H9 (cell line): ENCODE measurements around the gene BHLHA9. TPM values are rescaled to one million over a fixed set of nuclear protein-coding genes. Genes with fewer than 3 reads are reported as not detected.

Experiments used
- DNase-seq: peaks from one replicate; pipeline ENCODE4 v3.0.0-alpha.2; 2017
- H2AFZ ChIP-seq: one replicate; pipeline ENCODE4 v1.6.1; 2013; ENCODE audit warnings: mild to moderate bottlenecking, low read length, control low read depth, moderate library complexity
- H2AK5ac ChIP-seq: 2 replicates; pipeline ENCODE4 v1.6.1; 2013; ENCODE audit warnings: low read length, control low read depth, mixed read lengths; ENCODE audit not compliant: insufficient read length
- H2BK120ac ChIP-seq: one replicate; pipeline ENCODE4 v1.6.1; 2013; ENCODE audit warnings: low read depth, mild to moderate bottlenecking, low read length, control low read depth, inconsistent platforms; ENCODE audit not compliant: poor library complexity, severe bottlenecking
- H2BK12ac ChIP-seq: 2 replicates; pipeline ENCODE4 v1.6.1; 2013; ENCODE audit warnings: low read length, control low read depth, mixed read lengths, low read depth; ENCODE audit not compliant: insufficient read length
- H2BK15ac ChIP-seq: 2 replicates; pipeline ENCODE4 v1.6.1; 2013; ENCODE audit warnings: low read depth, low read length, control low read depth
- H2BK20ac ChIP-seq: one replicate; pipeline ENCODE4 v1.6.1; 2013; ENCODE audit warnings: low read depth, mild to moderate bottlenecking, low read length, control low read depth, inconsistent platforms; ENCODE audit not compliant: poor library complexity, severe bottlenecking
- H2BK5ac ChIP-seq: 2 replicates; pipeline ENCODE4 v1.6.1; 2013; ENCODE audit warnings: low read length, control low read depth, mixed read lengths; ENCODE audit not compliant: insufficient read length
- H3K14ac ChIP-seq: 2 replicates; pipeline ENCODE4 v1.6.1; 2013; ENCODE audit warnings: low read length, control low read depth; ENCODE audit not compliant: insufficient read depth
- H3K18ac ChIP-seq: 2 replicates; pipeline ENCODE4 v1.6.1; 2013; ENCODE audit warnings: low read depth, mild to moderate bottlenecking, mixed read lengths, low read length, control low read depth; ENCODE audit not compliant: insufficient read length
- H3K23ac ChIP-seq: 2 replicates; pipeline ENCODE4 v1.6.1; 2013; ENCODE audit warnings: low read length, control low read depth, mixed read lengths, low read depth; ENCODE audit not compliant: insufficient read length
- H3K23me2 ChIP-seq: 2 replicates; pipeline ENCODE4 v1.6.1; 2013; ENCODE audit warnings: low read depth, mild to moderate bottlenecking, mixed read lengths, low read length, control low read depth; ENCODE audit not compliant: insufficient read length, poor library complexity, severe bottlenecking
- H3K27ac ChIP-seq: 2 replicates; pipeline ENCODE4 v1.5.1; 2013; ENCODE audit warnings: low read length, control low read depth, mixed read lengths, low read depth; ENCODE audit not compliant: insufficient read length
- H3K27me3 ChIP-seq: 2 replicates; pipeline ENCODE4 v1.6.1; 2013; ENCODE audit warnings: low read length, control low read depth, inconsistent platforms; ENCODE audit not compliant: insufficient read depth
- H3K4ac ChIP-seq: 2 replicates; pipeline ENCODE4 v1.6.1; 2013; ENCODE audit warnings: low read depth, mild to moderate bottlenecking, control low read depth, inconsistent platforms, low read length, moderate library complexity
- H3K4me1 ChIP-seq: 2 replicates; pipeline ENCODE4 v1.6.1; 2013; ENCODE audit warnings: low read length, control low read depth, inconsistent platforms; ENCODE audit not compliant: insufficient read depth
- H3K4me2 ChIP-seq: 2 replicates; pipeline ENCODE4 v1.6.1; 2013; ENCODE audit warnings: low read length, control low read depth, mixed read lengths; ENCODE audit not compliant: insufficient read length, insufficient read depth
- H3K56ac ChIP-seq: 2 replicates; pipeline ENCODE4 v1.6.1; 2013; ENCODE audit warnings: low read depth, mild to moderate bottlenecking, mixed read lengths, low read length, control low read depth; ENCODE audit not compliant: insufficient read length
- H3K79me1 ChIP-seq: 2 replicates; pipeline ENCODE4 v1.6.1; 2013; ENCODE audit warnings: low read depth, mild to moderate bottlenecking, moderate library complexity, low read length, control low read depth, inconsistent platforms; ENCODE audit not compliant: insufficient read depth, poor library complexity, severe bottlenecking
- H3K79me2 ChIP-seq: 2 replicates; pipeline ENCODE4 v1.6.1; 2013; ENCODE audit warnings: low read length, control low read depth, inconsistent platforms; ENCODE audit not compliant: insufficient read depth
- H3K9ac ChIP-seq: 2 replicates; pipeline ENCODE4 v1.6.1; 2013; ENCODE audit warnings: low read length, control low read depth, mixed read lengths; ENCODE audit not compliant: insufficient read length; ENCODE audit errors: extremely low read depth
- H3K9me3 ChIP-seq: one replicate; pipeline ENCODE4 v1.6.1; 2013; ENCODE audit warnings: low read depth, low read length, inconsistent platforms; ENCODE audit not compliant: control insufficient read depth
- H3T11ph ChIP-seq: one replicate; pipeline ENCODE4 v1.6.1; 2013; ENCODE audit warnings: mild to moderate bottlenecking, low read length, control low read depth, inconsistent platforms
- H4K20me1 ChIP-seq: one replicate; pipeline ENCODE4 v1.6.1; 2013; ENCODE audit not compliant: control insufficient read depth, insufficient read length, insufficient read depth
- H4K5ac ChIP-seq: 2 replicates; pipeline ENCODE4 v1.6.1; 2013; ENCODE audit warnings: low read depth, mild to moderate bottlenecking, mixed read lengths, low read length, control low read depth; ENCODE audit not compliant: insufficient read length
- H4K8ac ChIP-seq: replicated peaks from 2 replicates; pipeline ENCODE4 v1.6.1; 2013; ENCODE audit warnings: low read length, control low read depth, mixed read lengths, low read depth; ENCODE audit not compliant: insufficient read length
- H4K91ac ChIP-seq: 2 replicates; pipeline ENCODE4 v1.6.1; 2013; ENCODE audit warnings: low read depth, mild to moderate bottlenecking, moderate library complexity, mixed read lengths, low read length, control low read depth; ENCODE audit not compliant: insufficient read length
- H3K27ac Mint-ChIP-seq, 3 experiments: 2 replicates in 2 of 3; 3 replicates in 1 of 3; pipeline ENCODE4 v1.8.0; 2020 to 2021; ENCODE audit warnings: mixed read lengths in 3 of 3, mild to moderate bottlenecking in 1 of 3, moderate library complexity in 1 of 3
- H3K27me3 Mint-ChIP-seq: 2 replicates; pipeline ENCODE4 v1.8.0; 2021; ENCODE audit warnings: low read depth, mild to moderate bottlenecking, moderate library complexity, mixed read lengths
- H3K36me3 Mint-ChIP-seq, 3 experiments: 2 replicates in 2 of 3; 3 replicates in 1 of 3; pipeline ENCODE4 v1.8.0; 2020 to 2021; ENCODE audit warnings: low read depth in 3 of 3, mixed read lengths in 3 of 3; ENCODE audit not compliant: insufficient read depth in 1 of 3
- H3K4me1 Mint-ChIP-seq, 2 experiments: 2 replicates each; pipeline ENCODE4 v1.8.0; 2020; ENCODE audit warnings: mixed read lengths in 2 of 2
- H3K4me3 Mint-ChIP-seq, 2 experiments: 2 replicates in 1 of 2; 3 replicates in 1 of 2; pipeline ENCODE4 v1.8.0; 2020 to 2021; ENCODE audit warnings: mild to moderate bottlenecking in 2 of 2, mixed read lengths in 2 of 2, moderate library complexity in 1 of 2
- H3K9me3 Mint-ChIP-seq, 2 experiments: 2 replicates in 1 of 2; 3 replicates in 1 of 2; pipeline ENCODE4 v1.8.0; 2020; ENCODE audit warnings: mild to moderate bottlenecking in 2 of 2, mixed read lengths in 2 of 2, moderate library complexity in 1 of 2
- WGBS: extraction: QIAGEN DNeasy Blood & Tissue Kit; methylation state at CpG from one replicate; pipeline ENCODE4 v1.1.7; 2013; ENCODE audit warnings: missing lambda C conversion rate, low lambda C conversion rate, mixed read lengths; ENCODE audit not compliant: insufficient read length; ENCODE audit errors: extremely low coverage; 5-methylcytosine and 5-hydroxymethylcytosine counted together
- total RNA-seq: library from RNA; stranded (reverse); gene quantifications from 2 replicates; pipeline ENCODE4 v1.2.1, GENCODE V29; 2021
- TF ChIP-seq, protein P1 (sequence below): fragments of 200-600 bp; sonication (generic); conservative IDR thresholded peaks from 3 replicates; pipeline ENCODE4 v1.8.0; 2021; ENCODE audit warnings: antibody characterized with exemption, mild to moderate bottlenecking

The BHLHA9 gene
- total RNA-seq, 1 experiment from 2014 or later: not detected

DNA sequence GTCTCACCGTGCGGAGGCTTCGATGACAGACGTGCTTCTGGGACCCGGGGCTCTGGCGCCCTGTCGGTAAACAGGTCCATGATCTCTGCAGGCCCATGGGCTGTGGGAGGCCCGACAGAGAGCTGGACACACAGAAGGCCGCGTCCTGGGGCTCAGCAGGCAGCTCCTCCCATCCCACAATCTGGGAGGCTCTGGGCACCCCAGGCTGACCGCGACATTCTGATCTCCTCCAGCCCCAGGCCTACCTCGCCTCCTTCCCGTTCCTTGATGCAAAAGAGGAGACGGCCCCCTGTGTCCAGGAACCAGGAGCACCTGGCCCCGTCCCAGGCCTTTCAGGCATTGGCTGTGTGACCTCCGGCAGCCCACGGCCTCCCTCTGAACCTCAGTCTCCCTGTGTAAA is 32.5 kb downstream of the BHLHA9 start:
- H3K4me2 ChIP-seq: no peak overlapping the region
- no peak overlapping the region for H3K9ac ChIP-seq
- H4K8ac ChIP-seq: no peak overlapping the region
- H3K4me1 ChIP-seq: no peaks in the 10 kb centered on the region
- no peak overlapping the region for H2BK12ac ChIP-seq
- H4K5ac ChIP-seq: no peak overlapping the region
- H2BK15ac ChIP-seq: no peak overlapping the region
- H3K36me3 Mint-ChIP-seq: no peaks in the 10 kb centered on the region
- H3K79me2 ChIP-seq: no peaks in the 10 kb centered on the region
- no peak overlapping the region; a peak in 1 of 7 replicates for H3K27ac Mint-ChIP-seq
- H2AFZ ChIP-seq: no peak overlapping the region
- H2BK5ac ChIP-seq: no peak overlapping the region
- no CpG with 5 or more reads among the region's 18 CpGs for WGBS
- no peak overlapping the region for H3T11ph ChIP-seq
- H3K9me3 Mint-ChIP-seq: no peaks in the 10 kb centered on the region
- H3K23ac ChIP-seq: no peak overlapping the region
- H3K56ac ChIP-seq: no peak overlapping the region
- H3K27ac ChIP-seq: no peak overlapping the region
- peaks cover 7 to 10% of the 10 kb centered on the region in 2 experiments for H3K4me1 Mint-ChIP-seq
- DNase-seq: no peak
- H3K9me3 ChIP-seq: no peaks in the 10 kb centered on the region
- H3K27me3 Mint-ChIP-seq: peaks cover 28% of the 10 kb centered on the region
- H4K91ac ChIP-seq: no peak overlapping the region
- H4K20me1 ChIP-seq: no peaks in the 10 kb centered on the region
- no peak overlapping the region for H2BK20ac ChIP-seq
- no peaks in the 10 kb centered on the region for H3K79me1 ChIP-seq
- H2BK120ac ChIP-seq: no peak overlapping the region
- H3K14ac ChIP-seq: no peak overlapping the region
- TF ChIP-seq, protein P1, sequence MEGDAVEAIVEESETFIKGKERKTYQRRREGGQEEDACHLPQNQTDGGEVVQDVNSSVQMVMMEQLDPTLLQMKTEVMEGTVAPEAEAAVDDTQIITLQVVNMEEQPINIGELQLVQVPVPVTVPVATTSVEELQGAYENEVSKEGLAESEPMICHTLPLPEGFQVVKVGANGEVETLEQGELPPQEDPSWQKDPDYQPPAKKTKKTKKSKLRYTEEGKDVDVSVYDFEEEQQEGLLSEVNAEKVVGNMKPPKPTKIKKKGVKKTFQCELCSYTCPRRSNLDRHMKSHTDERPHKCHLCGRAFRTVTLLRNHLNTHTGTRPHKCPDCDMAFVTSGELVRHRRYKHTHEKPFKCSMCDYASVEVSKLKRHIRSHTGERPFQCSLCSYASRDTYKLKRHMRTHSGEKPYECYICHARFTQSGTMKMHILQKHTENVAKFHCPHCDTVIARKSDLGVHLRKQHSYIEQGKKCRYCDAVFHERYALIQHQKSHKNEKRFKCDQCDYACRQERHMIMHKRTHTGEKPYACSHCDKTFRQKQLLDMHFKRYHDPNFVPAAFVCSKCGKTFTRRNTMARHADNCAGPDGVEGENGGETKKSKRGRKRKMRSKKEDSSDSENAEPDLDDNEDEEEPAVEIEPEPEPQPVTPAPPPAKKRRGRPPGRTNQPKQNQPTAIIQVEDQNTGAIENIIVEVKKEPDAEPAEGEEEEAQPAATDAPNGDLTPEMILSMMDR: no peak
- H3K23me2 ChIP-seq: no peaks in the 10 kb centered on the region
- H3K18ac ChIP-seq: no peak overlapping the region
- no peak overlapping the region for H2AK5ac ChIP-seq
- no peak overlapping the region for H3K4me3 Mint-ChIP-seq
- no peak overlapping the region for H3K4ac ChIP-seq
- H3K27me3 ChIP-seq: no peaks in the 10 kb centered on the region
